ENCODE measurements around the gene ERCC8. TPM values are rescaled to one million over a fixed set of nuclear protein-coding genes. Genes with fewer than 3 reads are reported as not detected.

Gene ERCC8
- total RNA-seq, 1 experiment from 2014 or later, result 14.4 TPM

DNA sequence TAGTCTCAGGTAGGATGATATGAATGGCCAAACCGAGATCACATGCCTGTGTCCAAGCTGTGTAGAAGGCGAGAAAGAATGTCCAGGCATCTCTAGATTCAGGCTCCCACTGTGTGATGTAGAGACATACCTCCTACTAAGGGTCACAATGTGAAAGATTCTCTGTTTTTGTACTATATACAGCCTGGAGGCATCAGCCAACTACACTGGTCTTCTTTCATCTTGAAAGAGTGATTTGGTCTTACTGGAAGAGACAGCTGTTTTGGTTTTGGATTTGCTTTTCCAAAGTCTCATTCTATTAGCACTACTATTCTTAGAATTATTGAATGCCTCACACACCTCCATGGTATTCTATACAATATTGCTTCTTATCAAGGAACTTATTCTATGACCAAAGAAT lies 26.4 kb downstream of the ERCC8 start:
- H3K27ac ChIP-seq (ENCODE audit: low read length), result no peak overlapping the region
- in situ Hi-C loops (cut with HindIII; ENCODE audit: low pct_unique_long_range_greater_than_20kb, low sequenced_read_pairs), result no loop called here
- TF ChIP-seq, protein P1, sequence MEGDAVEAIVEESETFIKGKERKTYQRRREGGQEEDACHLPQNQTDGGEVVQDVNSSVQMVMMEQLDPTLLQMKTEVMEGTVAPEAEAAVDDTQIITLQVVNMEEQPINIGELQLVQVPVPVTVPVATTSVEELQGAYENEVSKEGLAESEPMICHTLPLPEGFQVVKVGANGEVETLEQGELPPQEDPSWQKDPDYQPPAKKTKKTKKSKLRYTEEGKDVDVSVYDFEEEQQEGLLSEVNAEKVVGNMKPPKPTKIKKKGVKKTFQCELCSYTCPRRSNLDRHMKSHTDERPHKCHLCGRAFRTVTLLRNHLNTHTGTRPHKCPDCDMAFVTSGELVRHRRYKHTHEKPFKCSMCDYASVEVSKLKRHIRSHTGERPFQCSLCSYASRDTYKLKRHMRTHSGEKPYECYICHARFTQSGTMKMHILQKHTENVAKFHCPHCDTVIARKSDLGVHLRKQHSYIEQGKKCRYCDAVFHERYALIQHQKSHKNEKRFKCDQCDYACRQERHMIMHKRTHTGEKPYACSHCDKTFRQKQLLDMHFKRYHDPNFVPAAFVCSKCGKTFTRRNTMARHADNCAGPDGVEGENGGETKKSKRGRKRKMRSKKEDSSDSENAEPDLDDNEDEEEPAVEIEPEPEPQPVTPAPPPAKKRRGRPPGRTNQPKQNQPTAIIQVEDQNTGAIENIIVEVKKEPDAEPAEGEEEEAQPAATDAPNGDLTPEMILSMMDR (IDR thresholded peaks at IDR 0.05), result no peak
- no peak for TF ChIP-seq POLR2AphosphoS5 (IDR thresholded peaks at IDR 0.05; ENCODE audit: low read depth, low read length)
- TF ChIP-seq TCF7L2 (IDR thresholded peaks at IDR 0.05; ENCODE audit: low read depth, low read length), result no peak
- TF ChIP-seq REST (IDR thresholded peaks at IDR 0.05; ENCODE audit: insufficient read depth in 1 of 2, low read depth in 2 of 2, low read length in 1 of 2), result no peak
- TF ChIP-seq SIN3A (IDR thresholded peaks at IDR 0.05; ENCODE audit: borderline replicate concordance, insufficient read depth, low read depth, low read length), result no peak
- H3K36me3 ChIP-seq (ENCODE audit: control insufficient read depth, insufficient read depth, low read length), result no peaks in the 10 kb centered on the region
- no TSS peak for BruUV-seq (replicated peaks)
- ATAC-seq (no peak), DNase-seq (ENCODE audit: low read depth, low spot score) (no peak)
- no peaks in the 10 kb centered on the region for H3K9me3 ChIP-seq (ENCODE audit: control insufficient read depth, insufficient read depth, low read depth, low read length)
- no peaks in the 10 kb centered on the region for H3K4me1 ChIP-seq (ENCODE audit: control insufficient read depth, insufficient read depth, low read length)
- no peaks in the 10 kb centered on the region for H3K27me3 ChIP-seq (ENCODE audit: control insufficient read depth, insufficient read depth, low read length)
- no peak overlapping the region for H3K4me3 ChIP-seq (ENCODE audit: low read depth in 2 of 2, low read length in 2 of 2)
- ChIA-PET CTCF (no interaction called here), POLR2A (no interaction called here)
- intact Hi-C loops (cut with micrococcal nuclease; ENCODE audit: unreplicated experiment), result no loop called here

GRCh38 chr5:60916646-60917045 lies 28.2 kb downstream of the ERCC8 start:
- no peaks in the 10 kb centered on the region for H3K9me3 ChIP-seq (ENCODE audit: control insufficient read depth, insufficient read depth, low read depth, low read length)
- intact Hi-C loops (cut with micrococcal nuclease; ENCODE audit: unreplicated experiment) (no loop called here), in situ Hi-C loops (cut with HindIII; ENCODE audit: low pct_unique_long_range_greater_than_20kb, low sequenced_read_pairs) (no loop called here)
- H3K27me3 ChIP-seq (ENCODE audit: control insufficient read depth, insufficient read depth, low read length), result no peaks in the 10 kb centered on the region
- H3K4me1 ChIP-seq (ENCODE audit: control insufficient read depth, insufficient read depth, low read length), result no peaks in the 10 kb centered on the region
- BruUV-seq (replicated peaks), result no TSS peak
- CTCF ChIA-PET, result no interaction called here
- POLR2A ChIA-PET, result no interaction called here
- H3K4me3 ChIP-seq (ENCODE audit: low read depth in 2 of 2, low read length in 2 of 2), result no peak overlapping the region
- H3K36me3 ChIP-seq (ENCODE audit: control insufficient read depth, insufficient read depth, low read length), result no peaks in the 10 kb centered on the region
- no peak for DNase-seq (ENCODE audit: low read depth, low spot score)
- TF ChIP-seq REST (IDR thresholded peaks at IDR 0.05; ENCODE audit: insufficient read depth in 1 of 2, low read depth in 2 of 2, low read length in 1 of 2), result no peak
- TF ChIP-seq TCF7L2 (IDR thresholded peaks at IDR 0.05; ENCODE audit: low read depth, low read length), result no peak
- H3K27ac ChIP-seq (ENCODE audit: low read length), result no peak overlapping the region
- no peak for ATAC-seq

Measured in Panc1 (cell line).